DMS53 treated with DMSO at 0.1 percent for 48 hours (cell line): ENCODE measurements around the gene UBL4A.
"Not testable (repeated sequence)": the region's sequence is repeated elsewhere in the genome, so short reads cannot be mapped to it uniquely, and the experiment has no call there.

Experiments
- DNase-seq: peaks from one replicate; lab custom pipeline; 2025; ENCODE audit not compliant: unreplicated experiment; lab: John Stamatoyannopoulos, UW

Gene UBL4A

GRCh38 chrX:154508384-154508745 lies 21.9 kb upstream of the UBL4A start:
- no peak for DNase-seq

- no peak for DNase-seq
These were observed 21.4 kb upstream of the UBL4A start for GRCh38 chrX:154507673-154508383.

GRCh38 chrX:154506483-154507332 lies 20.3 kb upstream of the UBL4A start:
- no peak for DNase-seq

GRCh38 chrX:154505734-154506133 lies 19.3 kb upstream of the UBL4A start:
- DNase-seq = no peak

- DNase-seq = no peak
These were observed 16.6 kb upstream of the UBL4A start for GRCh38 chrX:154502989-154503388.

GRCh38 chrX:154502098-154502497 lies 15.7 kb upstream of the UBL4A start:
- no peak for DNase-seq

- not testable (repeated sequence) for DNase-seq
These were observed 15.0 kb upstream of the UBL4A start for GRCh38 chrX:154501423-154501822.

GRCh38 chrX:154496591-154497137 lies 10.2 kb upstream of the UBL4A start:
- DNase-seq = not testable (repeated sequence)

GRCh38 chrX:154495472-154495922 lies 9.1 kb upstream of the UBL4A start:
- no peak for DNase-seq

GRCh38 chrX:154494715-154495114 lies 8.3 kb upstream of the UBL4A start:
- DNase-seq = no peak

GRCh38 chrX:154490414-154491083 lies 4.1 kb upstream of the UBL4A start, which contains the start of gene SLC10A3:
Gene SLC10A3, minus strand, starts transcription at chrX:154490629. Its CDS starts 1,689 bp downstream, at chrX:154488940.
- peak; percentile 65 for DNase-seq

- DNase-seq = no peak
These were observed 3.6 kb upstream of the UBL4A start for GRCh38 chrX:154490021-154490413.

- DNase-seq = no peak
These were observed 2.8 kb upstream of the UBL4A start for GRCh38 chrX:154489182-154489581.

GRCh38 chrX:154488336-154489075 lies 2.1 kb upstream of the UBL4A start:
- no peak for DNase-seq

- DNase-seq = no peak
These were observed 1.3 kb upstream of the UBL4A start for GRCh38 chrX:154487518-154488290.

GRCh38 chrX:154486052-154486395 lies 391 bp downstream of the UBL4A start:
- no peak for DNase-seq

GRCh38 chrX:154485150-154486051 lies 1.0 kb downstream of the UBL4A start:
- DNase-seq = no peak

GRCh38 chrX:154484255-154485149 lies 1.9 kb downstream of the UBL4A start:
- DNase-seq = no peak
